K562 (cell line): ENCODE measurements around the gene PUS7. TPM values are rescaled to one million over a fixed set of nuclear protein-coding genes. Genes with fewer than 3 reads are reported as not detected.
A peak's percentile ranks its signal among the peaks of the same experiment; 100 is the strongest.

Source experiments
- ARID2 ChIP-seq: fragments of 450-650 bp; IDR thresholded peaks from 2 replicates; pipeline ENCODE4 v1.6.1; 2017; ENCODE audit warnings: antibody characterized with exemption, mild to moderate bottlenecking
- BHLHE40 ChIP-seq: IDR thresholded peaks from 2 replicates; pipeline ENCODE4 v1.6.1; 2011; ENCODE audit warnings: low read length, improper control_type of control experiment
- CCNT2 ChIP-seq: IDR thresholded peaks from 2 replicates; pipeline ENCODE4 v1.6.1; 2011; ENCODE audit warnings: borderline replicate concordance, low read depth, mild to moderate bottlenecking, moderate library complexity, mixed read lengths, low read length; ENCODE audit not compliant: insufficient read length; ENCODE audit errors: extremely low read depth
- DEAF1 ChIP-seq: fragments of 450-650 bp; formaldehyde crosslinking; IDR thresholded peaks from 2 replicates; pipeline ENCODE4 v1.4.0; 2020; ENCODE audit warnings: mild to moderate bottlenecking, moderate library complexity
- ETV6 ChIP-seq, 3 experiments: fragments of 150-350 bp in 1 of 3; sonication (generic) in 1 of 3; formaldehyde crosslinking in 1 of 3; IDR thresholded peaks; 2 replicates each; pipeline versions ENCODE4 v1.6.1 to v1.8.0; 2014 to 2022; ENCODE audit warnings: borderline replicate concordance in 2 of 3, low read depth in 2 of 3, antibody characterized with exemption in 1 of 3, low read length in 1 of 3, mild to moderate bottlenecking in 1 of 3, missing genetic modification reagents in 1 of 3
- FOSL1 ChIP-seq: fragments of 200-800 bp; sonication (Bioruptor generic); conservative IDR thresholded peaks from 2 replicates; pipeline ENCODE4 v1.6.1; 2016; ENCODE audit warnings: missing genetic modification characterization, missing compliant biosample characterization
- HCFC1 ChIP-seq: IDR thresholded peaks from 2 replicates; pipeline ENCODE4 v1.6.1; 2012; ENCODE audit warnings: low read depth, low read length, improper control_type of control experiment
- JUN ChIP-seq, 2 experiments: sonication (generic) in 1 of 2; formaldehyde crosslinking in 1 of 2; IDR thresholded peaks; 2 replicates each; pipeline versions ENCODE4 v1.6.1 to v1.8.0; 2012 to 2022; ENCODE audit warnings: borderline replicate concordance in 2 of 2, mild to moderate bottlenecking in 2 of 2, improper control_type of control experiment in 1 of 2, low read depth in 1 of 2, low read length in 1 of 2, missing genetic modification reagents in 1 of 2
- KDM1A ChIP-seq, 2 experiments: fragments of 450-650 bp; IDR thresholded peaks; 2 replicates each; pipeline ENCODE4 v1.6.1; 2016; ENCODE audit warnings: mild to moderate bottlenecking in 2 of 2
- LEF1 ChIP-seq: fragments of 450-650 bp; IDR thresholded peaks from 2 replicates; pipeline ENCODE4 v1.6.1; 2016; ENCODE audit warnings: mild to moderate bottlenecking
- MEIS2 ChIP-seq: fragments of 450-650 bp; IDR thresholded peaks from 2 replicates; pipeline ENCODE4 v1.6.1; 2014; ENCODE audit warnings: mild to moderate bottlenecking; ENCODE audit not compliant: partially characterized antibody
- MTA3 ChIP-seq: fragments of 450-650 bp; formaldehyde crosslinking; IDR thresholded peaks from 2 replicates; pipeline ENCODE4 v1.6.1; 2017; ENCODE audit warnings: mild to moderate bottlenecking, borderline replicate concordance
- MYNN ChIP-seq, 2 experiments: sonication (generic); formaldehyde crosslinking in 1 of 2; IDR thresholded peaks; 2 replicates each; pipeline versions ENCODE4 v1.5.0 to v1.6.1; 2016 to 2020; ENCODE audit warnings: antibody characterized with exemption in 1 of 2, missing genetic modification reagents in 1 of 2
- NCOR1 ChIP-seq: fragments of 450-650 bp; IDR thresholded peaks from 2 replicates; pipeline ENCODE4 v1.6.1; 2016; ENCODE audit warnings: mild to moderate bottlenecking, moderate library complexity
- NFATC3 ChIP-seq: fragments of 450-650 bp; IDR thresholded peaks from 2 replicates; pipeline ENCODE4 v1.6.1; 2017; ENCODE audit warnings: mild to moderate bottlenecking
- SMARCE1 ChIP-seq: fragments of 450-650 bp; IDR thresholded peaks from 2 replicates; pipeline ENCODE4 v1.7.1; 2016; ENCODE audit warnings: mild to moderate bottlenecking
- ZEB2 ChIP-seq: fragments of 450-650 bp; IDR thresholded peaks from 2 replicates; pipeline ENCODE4 v1.6.1; 2016
- ZNF3 ChIP-seq: fragments of 250-450 bp; sonication (Bioruptor Pico); IDR thresholded peaks from 2 replicates; pipeline ENCODE4 v1.5.0; 2021; ENCODE audit warnings: mild to moderate bottlenecking, moderate library complexity
- ZNF699 ChIP-seq: fragments of 250-450 bp; sonication (Bioruptor Pico); IDR thresholded peaks from 2 replicates; pipeline ENCODE4 v1.8.0; 2021; ENCODE audit warnings: mild to moderate bottlenecking, moderate library complexity; ENCODE audit not compliant: insufficient replicate concordance
- polyA plus RNA-seq, 8 experiments: library from polyadenylated mRNA; depleted of rRNA in 4 of 8; stranded (reverse) in 5 of 8; unstranded in 3 of 8; fragments of >200 nt; fragmentation: Nextera tagmentation in 2 of 8; fragmentation: Illumina TruSeq in 1 of 8; extraction: Ambion mirVana in 2 of 8; extraction: Trizol in 1 of 8; gene quantifications; 2 replicates each; pipeline versions ENCODE4 v1.2.1 to v1.2.3, GENCODE V29; 2011 to 2014; ENCODE audit warnings: inconsistent platforms in 1 of 8, missing spikeins in 1 of 8
- total RNA-seq, 7 experiments: library from RNA; depleted of rRNA in 6 of 7; stranded (reverse); fragments of >200 nt in 6 of 7; fragmentation: Illumina TruSeq in 2 of 7; extraction: Trizol in 2 of 7; gene quantifications; 2 replicates each; pipeline versions ENCODE4 v1.2.1 to v1.2.3, GENCODE V29; 2011 to 2021; ENCODE audit warnings: low replicate concordance in 1 of 7
- TF ChIP-seq, protein P1 (sequence below): fragments of 450-650 bp; IDR thresholded peaks from 2 replicates; pipeline ENCODE4 v1.6.1; 2016; ENCODE audit warnings: mild to moderate bottlenecking

The PUS7 gene
- total and polyA plus RNA-seq, 9 of the 15 experiments (the other 6 are each of a cell fraction or from before 2014, with no cell fraction given) = 15.1 to 95.6 (median 63.2) TPM

GRCh38 chr7:105487579-105488571 is 34.2 kb downstream of the PUS7 start (continued):
- TF ChIP-seq DEAF1 (CRISPR knock-in tag) (peak; percentile 85), MYNN (IDR thresholded peaks at IDR 0.05) (0 out of 2 replicates have a peak, but pooled peaks have one; percentile 26), MYNN (CRISPR knock-in tag; IDR thresholded peaks at IDR 0.05) (no peak), JUN (IDR thresholded peaks at IDR 0.05; ENCODE audit: borderline replicate concordance, low read depth, low read length) (peak; percentile 10; the same call in 1 of the 2 replicates), JUN (CRISPR knock-in tag; IDR thresholded peaks at IDR 0.05; ENCODE audit: borderline replicate concordance) (no peak), KDM1A (IDR thresholded peaks at IDR 0.05) (peak; percentile 14 to 72; a peak in 3 of 4 replicates), MTA3 (0 out of 2 replicates have a peak, but pooled peaks have one; percentile 68), ZNF3 (0 out of 2 replicates have a peak, but pooled peaks have one; percentile 62), ZEB2 (peak; percentile 54; the same call in 1 of the 2 replicates), CCNT2 (peak; percentile 23), FOSL1 (tag) (peak; percentile 68), ZNF699 (no peak), SMARCE1 (peak; percentile 84), LEF1 (peak; percentile 55; the same call in 1 of the 2 replicates), ARID2 (peak; percentile 45; the same call in 1 of the 2 replicates), MEIS2 (peak; percentile 41), NFATC3 (no peak), HCFC1 (0 out of 2 replicates have a peak, but pooled peaks have one; percentile 8), BHLHE40 (0 out of 2 replicates have a peak, but pooled peaks have one; percentile 26), NCOR1 (peak; percentile 84), ETV6 (IDR thresholded peaks at IDR 0.05; ENCODE audit: borderline replicate concordance in 1 of 2, low read depth in 2 of 2, low read length in 1 of 2) (peak in 1 of 2 experiments; percentile 47; a peak in 1 of 4 replicates), ETV6 (CRISPR knock-in tag; IDR thresholded peaks at IDR 0.05; ENCODE audit: borderline replicate concordance) (no peak)
- TF ChIP-seq, protein P1, sequence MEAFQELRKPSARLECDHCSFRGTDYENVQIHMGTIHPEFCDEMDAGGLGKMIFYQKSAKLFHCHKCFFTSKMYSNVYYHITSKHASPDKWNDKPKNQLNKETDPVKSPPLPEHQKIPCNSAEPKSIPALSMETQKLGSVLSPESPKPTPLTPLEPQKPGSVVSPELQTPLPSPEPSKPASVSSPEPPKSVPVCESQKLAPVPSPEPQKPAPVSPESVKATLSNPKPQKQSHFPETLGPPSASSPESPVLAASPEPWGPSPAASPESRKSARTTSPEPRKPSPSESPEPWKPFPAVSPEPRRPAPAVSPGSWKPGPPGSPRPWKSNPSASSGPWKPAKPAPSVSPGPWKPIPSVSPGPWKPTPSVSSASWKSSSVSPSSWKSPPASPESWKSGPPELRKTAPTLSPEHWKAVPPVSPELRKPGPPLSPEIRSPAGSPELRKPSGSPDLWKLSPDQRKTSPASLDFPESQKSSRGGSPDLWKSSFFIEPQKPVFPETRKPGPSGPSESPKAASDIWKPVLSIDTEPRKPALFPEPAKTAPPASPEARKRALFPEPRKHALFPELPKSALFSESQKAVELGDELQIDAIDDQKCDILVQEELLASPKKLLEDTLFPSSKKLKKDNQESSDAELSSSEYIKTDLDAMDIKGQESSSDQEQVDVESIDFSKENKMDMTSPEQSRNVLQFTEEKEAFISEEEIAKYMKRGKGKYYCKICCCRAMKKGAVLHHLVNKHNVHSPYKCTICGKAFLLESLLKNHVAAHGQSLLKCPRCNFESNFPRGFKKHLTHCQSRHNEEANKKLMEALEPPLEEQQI = peak; percentile 33; the same call in 1 of the 2 replicates
